ENCODE results near the gene PTPA. TPM values are rescaled to one million over a fixed set of nuclear protein-coding genes. Genes with fewer than 3 reads are reported as not detected.
"Not testable (repeated sequence)": the region's sequence is repeated elsewhere in the genome, so short reads cannot be mapped to it uniquely, and the experiment has no call there.

Gene PTPA
- polyA plus RNA-seq, 3 donors, result 118 to 133 (median 129) TPM

GRCh38 chr9:129193655-129194054 is 82.4 kb downstream of the PTPA start:
- DNase-seq, result no peak

GRCh38 chr9:129194221-129194620 is 83.0 kb downstream of the PTPA start:
- DNase-seq, result no peak

GRCh38 chr9:129195606-129196005 is 84.4 kb downstream of the PTPA start:
- no peak for DNase-seq

- not testable (repeated sequence) for DNase-seq
Measured at GRCh38 chr9:129197045-129197444, 85.8 kb downstream of the PTPA start.

GRCh38 chr9:129197978-129198318 is 86.7 kb downstream of the PTPA start:
- DNase-seq, result no peak

Other genes with a start within 250 kb of the PTPA start
- 10 to 100 TPM; 15.9 to 35.5 (median 29.4) TPM for gene KYAT1, start 229.5 kb upstream of the PTPA start, polyA plus RNA-seq (ENCODE audit: insufficient read length in 3 of 3)
- 10 to 100 TPM; 27.9 to 36.2 (median 34.7) TPM for gene LRRC8A, start 229.3 kb upstream of the PTPA start, polyA plus RNA-seq (ENCODE audit: insufficient read length in 3 of 3)
- gene PHYHD1, start 190.4 kb upstream of the PTPA start, polyA plus RNA-seq (ENCODE audit: insufficient read length in 3 of 3), result 10 to 100 TPM; 58.7 to 69.0 (median 63.6) TPM
- 10 to 100 TPM; 17.8 to 19.8 (median 19.1) TPM for gene DOLK, start 163.8 kb upstream of the PTPA start, polyA plus RNA-seq (ENCODE audit: insufficient read length in 3 of 3)
- gene NUP188, start 163.7 kb upstream of the PTPA start, polyA plus RNA-seq (ENCODE audit: insufficient read length in 3 of 3), result 10 to 100 TPM; 43.7 to 61.3 (median 60.5) TPM
- 100 to 1,000 TPM; 128 to 158 (median 141) TPM for gene SH3GLB2, start 83.1 kb upstream of the PTPA start, polyA plus RNA-seq (ENCODE audit: insufficient read length in 3 of 3)
- gene MIGA2, start 74.8 kb upstream of the PTPA start, polyA plus RNA-seq (ENCODE audit: insufficient read length in 3 of 3), result 10 to 100 TPM; 22.9 to 33.4 (median 25.1) TPM
- gene DOLPP1, start 30.3 kb upstream of the PTPA start, polyA plus RNA-seq (ENCODE audit: insufficient read length in 3 of 3), result 10 to 100 TPM; 18.2 to 23.3 (median 23.0) TPM
- 10 to 100 TPM; 48.3 to 57.5 (median 53.9) TPM for gene CRAT, start 622 bp upstream of the PTPA start, polyA plus RNA-seq (ENCODE audit: insufficient read length in 3 of 3)
- 10 to 100 TPM in 2 of 3 donors, 1 to 10 TPM in 1; 9.6 to 18.7 (median 13.1) TPM for gene IER5L, start 66.8 kb downstream of the PTPA start, polyA plus RNA-seq (ENCODE audit: insufficient read length in 3 of 3)

All from renal pelvis (tissue), 4 donors.